A673 (cell line): ENCODE results near the gene SLX9. TPM values are rescaled to one million over a fixed set of nuclear protein-coding genes. Genes with fewer than 3 reads are reported as not detected.
A peak's percentile ranks its signal among the peaks of the same experiment; 100 is the strongest.

ENCODE experiments used
- BruUV-seq: library from RNA; stranded (reverse); fragments of 400-500 nt; replicated peaks from 2 replicates; lab custom pipeline; 2021; lab: Mats Ljungman, UMichigan
- CTCF ChIA-PET: fragments of 300-600 bp; sonication (Branson Sonifier 250); formaldehyde crosslinking; loops from one replicate; lab custom pipeline; 2022; ENCODE audit warnings: antibody characterized with exemption; lab: Charles Lee
- POLR2A ChIA-PET: fragments of 300-600 bp; sonication (Branson Sonifier 250); formaldehyde crosslinking; loops from one replicate; lab custom pipeline; 2022; ENCODE audit warnings: antibody characterized with exemption; ENCODE audit not compliant: low non-redundant PET; lab: Charles Lee
- DNase-seq: peaks from one replicate; pipeline ENCODE4 v3.0.0-alpha.2; 2015; ENCODE audit warnings: low spot score
- H3K27ac ChIP-seq: fragments of 200-600 bp; sonication (generic); 2 replicates; pipeline ENCODE4 v1.5.1; 2016; ENCODE audit warnings: mixed run types, low read depth, mild to moderate bottlenecking, mixed read lengths, antibody characterized with exemption, low read length; ENCODE audit not compliant: poor library complexity, severe bottlenecking
- H3K27me3 ChIP-seq: fragments of 200-600 bp; sonication (generic); replicated peaks from 2 replicates; pipeline ENCODE4 v1.6.1; 2017; ENCODE audit warnings: mixed run types, low read depth, mild to moderate bottlenecking, mixed read lengths, antibody characterized with exemption, low read length; ENCODE audit not compliant: insufficient read depth, poor library complexity
- H3K36me3 ChIP-seq: fragments of 200-600 bp; sonication (generic); 2 replicates; pipeline ENCODE4 v1.6.1; 2016; ENCODE audit warnings: mixed run types, mild to moderate bottlenecking, mixed read lengths, antibody characterized with exemption, low read length; ENCODE audit not compliant: insufficient read depth, poor library complexity, severe bottlenecking
- H3K4me1 ChIP-seq: fragments of 200-600 bp; sonication (generic); 2 replicates; pipeline ENCODE4 v1.6.1; 2017; ENCODE audit warnings: mixed run types, mild to moderate bottlenecking, mixed read lengths, antibody characterized with exemption, low read length; ENCODE audit not compliant: insufficient read depth, poor library complexity, severe bottlenecking
- H3K4me3 ChIP-seq: fragments of 200-600 bp; sonication (generic); 2 replicates; pipeline ENCODE4 v1.5.1; 2016; ENCODE audit warnings: low read depth, mixed run types, mild to moderate bottlenecking, mixed read lengths, low read length; ENCODE audit not compliant: poor library complexity, severe bottlenecking
- H3K9me3 ChIP-seq: fragments of 200-600 bp; sonication (generic); 2 replicates; pipeline ENCODE4 v1.6.1; 2016; ENCODE audit warnings: mixed run types, low read depth, mild to moderate bottlenecking, mixed read lengths, antibody characterized with exemption, low read length; ENCODE audit not compliant: poor library complexity, severe bottlenecking
- EZH2 ChIP-seq: fragments of 200-600 bp; sonication (generic); IDR thresholded peaks from 2 replicates; pipeline ENCODE4 v1.6.1; 2017; ENCODE audit warnings: borderline replicate concordance, low read depth, mild to moderate bottlenecking, mixed read lengths, antibody characterized with exemption, low read length; ENCODE audit not compliant: poor library complexity, severe bottlenecking
- intact Hi-C: fragments of 100-400 bp; cut with micrococcal nuclease; formaldehyde crosslinking; loops from one replicate; pipeline ENCODE4 v1.10.0; 2022; ENCODE audit not compliant: unreplicated experiment
- total RNA-seq: library from RNA; stranded (reverse); gene quantifications from 2 replicates; pipeline ENCODE4 v1.2.3, GENCODE V29; 2021
- TF ChIP-seq, protein P1 (sequence below): fragments of 300-800, 200-600 bp; sonication (generic); conservative IDR thresholded peaks from 2 replicates; pipeline ENCODE4 v1.5.1; 2017; ENCODE audit warnings: low read depth, mild to moderate bottlenecking, antibody characterized with exemption, low read length, moderate library complexity, mixed read lengths

The SLX9 gene
- total RNA-seq, 1 experiment from 2014 or later: 114 TPM

DNA sequence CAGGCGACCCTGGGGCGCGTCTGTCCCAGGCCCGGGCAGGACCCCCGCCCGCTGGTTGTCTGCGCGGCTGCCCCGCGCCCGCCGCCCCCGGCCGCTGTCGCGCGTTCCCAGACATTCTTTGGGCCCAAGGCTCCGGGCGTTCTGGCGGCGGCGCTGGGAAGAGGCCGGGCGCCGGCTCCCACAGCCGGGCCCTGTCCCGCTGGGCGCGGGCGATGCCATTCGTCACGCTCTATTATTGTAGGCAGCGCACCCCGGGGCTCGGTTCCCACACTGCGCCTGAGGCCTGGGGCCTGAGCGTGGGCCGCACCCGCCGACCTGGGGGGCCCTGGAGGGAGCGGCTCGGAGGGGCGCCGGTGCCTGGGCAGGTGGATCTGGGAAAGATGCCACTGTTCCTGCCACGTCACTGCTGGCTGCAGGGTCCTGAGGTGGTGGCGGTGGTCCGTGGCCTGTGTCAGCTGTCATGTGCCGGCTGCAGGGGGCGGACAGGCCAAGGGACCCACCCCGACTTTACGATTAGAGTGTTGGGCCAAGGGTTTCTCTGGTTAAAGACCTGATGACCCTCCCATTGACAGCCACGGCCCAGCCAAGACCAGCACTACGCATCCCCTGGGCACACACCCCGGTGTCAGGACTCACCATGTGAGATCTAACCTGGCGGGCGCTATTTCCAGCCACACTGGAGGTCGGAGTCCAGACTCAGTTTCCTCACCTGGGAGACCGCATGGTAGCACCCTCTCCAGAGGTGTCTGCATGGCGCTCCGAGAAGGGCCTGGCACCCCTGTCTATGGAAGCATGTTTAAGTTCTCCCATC, 79.5 kb downstream of the SLX9 start:
- DNase-seq: peak; percentile 58
- BruUV-seq: no TSS peak
- ChIA-PET CTCF (no interaction called here), POLR2A (no interaction called here)
- Histone ChIP-seq H3K4me1 (peaks cover 9% of the 10 kb centered on the region), H3K36me3 (no peaks in the 10 kb centered on the region), H3K9me3 (no peaks in the 10 kb centered on the region), H3K27ac (no peak overlapping the region), H3K27me3 (no peaks in the 10 kb centered on the region), H3K4me3 (peak overlapping the region; percentile 35)
- intact Hi-C loops: no loop called here
- no peak for TF ChIP-seq EZH2
- TF ChIP-seq, protein P1, sequence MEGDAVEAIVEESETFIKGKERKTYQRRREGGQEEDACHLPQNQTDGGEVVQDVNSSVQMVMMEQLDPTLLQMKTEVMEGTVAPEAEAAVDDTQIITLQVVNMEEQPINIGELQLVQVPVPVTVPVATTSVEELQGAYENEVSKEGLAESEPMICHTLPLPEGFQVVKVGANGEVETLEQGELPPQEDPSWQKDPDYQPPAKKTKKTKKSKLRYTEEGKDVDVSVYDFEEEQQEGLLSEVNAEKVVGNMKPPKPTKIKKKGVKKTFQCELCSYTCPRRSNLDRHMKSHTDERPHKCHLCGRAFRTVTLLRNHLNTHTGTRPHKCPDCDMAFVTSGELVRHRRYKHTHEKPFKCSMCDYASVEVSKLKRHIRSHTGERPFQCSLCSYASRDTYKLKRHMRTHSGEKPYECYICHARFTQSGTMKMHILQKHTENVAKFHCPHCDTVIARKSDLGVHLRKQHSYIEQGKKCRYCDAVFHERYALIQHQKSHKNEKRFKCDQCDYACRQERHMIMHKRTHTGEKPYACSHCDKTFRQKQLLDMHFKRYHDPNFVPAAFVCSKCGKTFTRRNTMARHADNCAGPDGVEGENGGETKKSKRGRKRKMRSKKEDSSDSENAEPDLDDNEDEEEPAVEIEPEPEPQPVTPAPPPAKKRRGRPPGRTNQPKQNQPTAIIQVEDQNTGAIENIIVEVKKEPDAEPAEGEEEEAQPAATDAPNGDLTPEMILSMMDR: no peak

DNA sequence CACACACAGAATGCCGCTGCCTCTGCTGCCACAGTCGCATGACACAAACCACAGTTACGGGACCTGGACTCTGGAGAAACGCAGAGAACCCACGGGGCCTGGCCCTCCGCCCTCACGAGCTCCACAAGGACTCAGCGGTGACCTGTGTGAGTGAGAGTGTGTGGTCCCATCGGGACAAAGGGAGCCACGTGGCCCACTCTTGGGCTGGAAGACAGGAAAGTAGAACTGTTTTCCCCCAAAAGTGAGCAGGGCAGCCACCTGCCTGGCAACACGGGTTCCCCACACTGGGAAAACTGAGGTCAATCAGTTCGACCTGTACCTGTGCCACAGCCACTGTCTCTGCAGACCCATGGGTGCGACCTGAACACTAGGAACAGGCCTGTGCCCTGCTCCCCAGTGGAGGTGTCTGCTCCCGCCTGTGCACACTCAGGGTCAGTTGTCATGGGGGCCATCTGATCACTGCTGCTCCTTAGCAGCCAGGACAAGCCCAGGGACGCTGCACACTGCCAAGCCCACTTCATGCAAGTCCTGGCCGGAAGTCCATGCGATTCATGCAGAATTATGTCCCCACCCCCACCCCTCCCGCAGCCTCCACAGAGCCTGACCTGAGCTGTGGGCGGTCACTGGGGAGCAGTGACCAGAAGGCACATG, 80.2 kb downstream of the SLX9 start:
- POLR2A ChIA-PET: no interaction called here
- Histone ChIP-seq H3K27ac (no peak overlapping the region), H3K27me3 (no peaks in the 10 kb centered on the region), H3K4me1 (peaks cover 2% of the 10 kb centered on the region), H3K4me3 (no peak overlapping the region), H3K9me3 (no peaks in the 10 kb centered on the region), H3K36me3 (no peaks in the 10 kb centered on the region)
- TF ChIP-seq, protein P1: no peak
- TF ChIP-seq EZH2: no peak
- CTCF ChIA-PET: no interaction called here
- intact Hi-C loops: no loop called here
- BruUV-seq: no TSS peak
- DNase-seq: no peak

DNA sequence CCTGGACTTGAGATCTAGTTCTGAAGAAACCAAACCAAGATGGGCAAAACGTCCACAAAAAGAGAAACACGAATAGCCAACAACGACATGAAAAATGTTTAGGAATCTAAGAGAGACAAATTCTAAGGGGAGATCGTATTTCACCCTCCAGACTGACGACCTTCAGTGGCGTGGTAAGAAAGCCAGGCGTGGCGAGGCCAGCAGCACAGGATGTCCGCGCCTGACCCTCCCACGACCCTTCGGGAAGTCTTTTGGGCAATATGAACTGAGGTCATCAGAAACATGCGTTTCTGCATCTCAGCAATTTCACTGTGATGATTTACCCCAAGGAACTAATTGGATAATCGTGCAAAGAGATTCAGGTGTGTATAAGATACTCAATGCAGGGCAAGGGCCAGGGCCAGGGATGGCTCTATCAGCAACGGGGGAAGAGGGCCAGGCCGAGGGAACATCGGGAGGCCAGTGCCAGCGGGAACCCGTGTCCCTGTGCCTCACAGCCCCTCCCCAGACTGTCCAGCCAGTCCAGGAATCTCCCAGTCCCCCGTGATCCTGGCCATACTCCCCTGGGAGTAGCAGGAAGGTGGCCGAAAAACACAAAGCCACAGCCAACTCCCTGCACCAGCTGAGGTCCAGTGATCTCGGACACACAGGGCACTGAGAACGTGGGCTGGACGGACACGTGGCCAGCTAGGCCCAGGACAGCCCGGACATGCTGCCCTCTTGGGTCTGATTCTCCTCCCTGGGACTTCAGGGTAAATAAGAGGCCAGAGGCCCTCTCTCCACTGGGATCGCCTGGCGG, 81.0 kb downstream of the SLX9 start:
- Histone ChIP-seq H3K9me3 (no peaks in the 10 kb centered on the region), H3K4me1 (no peaks in the 10 kb centered on the region), H3K4me3 (no peak overlapping the region), H3K36me3 (no peaks in the 10 kb centered on the region), H3K27ac (no peak overlapping the region), H3K27me3 (no peaks in the 10 kb centered on the region)
- DNase-seq: no peak
- TF ChIP-seq EZH2: no peak
- TF ChIP-seq, protein P1: no peak
- BruUV-seq: no TSS peak
- ChIA-PET CTCF (no interaction called here), POLR2A (no interaction called here)
- intact Hi-C loops: no loop called here
